GM18498 (cell line): ENCODE results near the gene GLTP.

Experiments used
- ATAC-seq: cut with Tn5 transposase; IDR thresholded peaks from one replicate; pipeline ENCODE4 v1.9.1; 2021; ENCODE audit warnings: mild to moderate bottlenecking, moderate library complexity; ENCODE audit not compliant: unreplicated experiment

The GLTP gene

GRCh38 chr12:109827566-109828550 is 52.5 kb downstream of the GLTP start:
- ATAC-seq, result no peak

- no peak for ATAC-seq
Measured at GRCh38 chr12:109827080-109827479, 53.3 kb downstream of the GLTP start.

- no peak for ATAC-seq
Measured at GRCh38 chr12:109824731-109825130, 55.6 kb downstream of the GLTP start.

DNA sequence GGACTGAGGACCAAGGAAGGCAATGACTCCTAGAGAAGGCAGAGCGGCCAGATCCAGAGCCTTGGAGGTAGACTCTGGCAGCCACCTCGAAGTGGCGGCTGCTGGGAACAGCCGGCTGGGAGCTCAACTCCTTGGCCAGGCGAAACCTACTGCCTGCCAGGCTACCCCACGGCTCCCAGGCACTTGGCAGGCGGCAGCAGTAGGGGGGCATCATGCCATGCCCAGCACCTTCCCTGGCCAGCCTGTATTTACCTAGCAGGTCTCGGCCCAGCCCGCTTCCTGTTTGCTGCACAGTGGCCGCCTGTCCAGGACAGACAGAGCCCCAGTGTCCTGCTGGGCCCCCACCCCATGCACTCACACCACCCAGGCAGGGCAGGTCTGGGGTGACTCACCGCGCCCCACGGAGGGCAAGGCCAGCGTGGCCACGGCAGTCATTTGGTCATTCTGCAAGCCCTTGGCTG is 57.4 kb downstream of the GLTP start:
- ATAC-seq, result no peak

DNA sequence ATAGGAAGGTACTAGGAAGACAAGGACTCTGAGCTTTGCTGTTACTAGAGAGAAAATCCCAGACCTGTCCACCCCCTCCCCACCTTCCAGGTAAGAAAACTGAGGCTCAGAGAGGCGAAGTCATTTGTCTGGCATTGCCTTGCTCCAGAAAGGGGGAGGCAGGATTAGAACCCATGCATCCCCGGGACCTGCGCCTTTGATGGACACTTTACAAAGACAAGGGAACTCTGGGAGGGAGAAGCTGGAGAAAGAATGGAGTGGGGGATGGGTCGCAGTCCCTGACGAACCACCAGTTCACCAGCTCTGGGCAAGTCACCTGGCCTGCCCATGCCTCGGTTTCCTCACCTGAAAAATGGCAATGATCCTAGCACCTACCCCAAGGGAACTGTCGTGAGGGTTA is 57.9 kb downstream of the GLTP start:
- ATAC-seq, result no peak

DNA sequence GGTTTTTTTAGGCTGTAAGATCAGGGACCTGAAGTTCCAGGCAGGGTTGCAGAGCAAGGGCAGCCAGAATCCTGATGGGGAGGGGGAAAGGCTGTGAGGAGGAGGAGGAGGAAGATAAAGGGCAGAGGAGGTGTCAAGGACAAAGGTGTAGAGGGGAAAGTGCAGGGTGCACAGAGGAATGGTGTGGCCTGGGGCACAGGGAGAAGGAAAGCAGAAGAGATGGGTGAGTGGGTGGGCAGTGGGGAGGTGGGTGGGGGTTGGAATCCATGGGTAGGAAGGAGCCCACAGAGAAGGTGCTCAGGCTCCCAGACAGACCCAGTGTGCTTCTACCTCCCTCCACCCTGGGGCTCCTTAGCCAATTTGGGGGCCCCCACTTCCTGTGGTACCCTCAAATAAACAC is 58.4 kb downstream of the GLTP start:
- ATAC-seq, result no peak

DNA sequence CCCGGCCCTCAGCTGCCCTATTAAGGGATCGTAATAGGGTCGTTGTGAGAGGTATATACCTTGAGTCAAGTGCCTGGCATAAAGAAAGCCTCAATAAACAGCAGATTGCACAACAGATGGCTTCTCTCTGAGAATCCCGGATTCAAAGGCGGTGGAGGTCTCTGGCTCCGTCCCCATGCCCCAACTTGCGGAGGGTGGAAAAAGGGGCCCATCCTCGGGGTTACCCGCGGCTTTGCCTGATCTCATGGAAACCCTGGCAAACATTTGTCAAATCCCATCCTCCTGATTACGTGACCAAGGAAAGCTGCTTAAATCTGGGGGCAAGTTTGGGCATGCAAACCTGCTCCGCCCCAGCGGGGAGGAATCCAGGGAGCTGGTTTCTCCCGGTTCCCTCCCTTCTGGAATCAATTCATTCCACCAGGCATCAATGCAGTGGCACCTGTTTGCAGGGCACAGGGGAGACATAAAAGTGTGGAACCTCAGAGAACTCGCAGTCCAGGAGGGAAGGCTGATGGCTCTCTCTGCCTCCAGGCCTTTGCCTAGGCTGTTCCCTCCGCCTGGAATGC is 59.4 kb downstream of the GLTP start:
- no peak for ATAC-seq

GRCh38 chr12:109818905-109819500 is 61.3 kb downstream of the GLTP start:
- ATAC-seq, result no peak

- ATAC-seq, result no peak
Measured at GRCh38 chr12:109818253-109818652, 62.1 kb downstream of the GLTP start.

DNA sequence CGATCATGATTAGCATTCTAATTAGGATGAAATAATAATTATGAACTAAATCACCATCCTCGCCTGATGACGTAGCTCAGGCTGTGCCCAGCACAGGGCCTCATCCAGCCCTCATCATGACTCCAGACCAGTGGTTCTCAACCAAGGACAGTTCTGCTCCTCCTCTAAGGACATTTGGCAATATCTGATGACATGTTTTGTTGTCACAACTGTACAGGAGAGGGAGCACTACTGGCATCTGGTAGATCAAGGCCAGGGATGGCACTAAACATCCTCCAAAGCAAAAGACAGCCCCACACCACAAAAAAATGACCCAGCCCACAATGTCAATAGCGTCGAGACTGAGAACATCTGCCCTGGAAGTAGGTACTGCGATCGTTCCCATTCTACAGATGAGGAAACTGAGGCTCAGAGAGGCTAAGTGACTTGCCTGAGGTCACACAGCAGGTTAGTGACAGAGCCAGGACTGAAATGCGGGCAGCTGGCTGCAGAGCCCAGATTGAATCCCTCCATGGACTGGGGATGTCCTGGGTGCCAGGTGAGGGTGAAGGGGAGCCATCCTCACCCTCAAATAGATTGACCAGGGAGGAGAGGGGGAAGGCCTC is 62.6 kb downstream of the GLTP start:
- no peak for ATAC-seq

DNA sequence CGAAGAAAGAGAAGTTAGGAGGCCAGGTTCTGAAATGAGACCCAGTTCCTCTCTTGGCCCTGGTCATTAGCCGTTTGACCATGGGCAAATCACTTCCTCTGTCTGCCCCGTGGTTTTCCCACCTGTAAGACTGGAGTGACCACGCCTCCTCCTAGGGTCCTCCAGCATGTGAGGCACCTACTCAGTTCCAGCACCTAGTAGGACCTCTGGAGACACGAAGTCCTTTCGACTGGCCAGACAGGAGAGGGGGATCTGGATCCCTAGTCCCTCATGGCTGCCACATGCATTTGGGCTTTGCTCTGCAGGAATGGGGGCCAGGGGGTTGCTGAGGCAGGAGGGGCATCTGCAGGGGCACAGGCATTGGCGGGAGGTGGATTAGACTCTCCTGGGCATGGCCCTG is 63.5 kb downstream of the GLTP start:
- no peak for ATAC-seq

DNA sequence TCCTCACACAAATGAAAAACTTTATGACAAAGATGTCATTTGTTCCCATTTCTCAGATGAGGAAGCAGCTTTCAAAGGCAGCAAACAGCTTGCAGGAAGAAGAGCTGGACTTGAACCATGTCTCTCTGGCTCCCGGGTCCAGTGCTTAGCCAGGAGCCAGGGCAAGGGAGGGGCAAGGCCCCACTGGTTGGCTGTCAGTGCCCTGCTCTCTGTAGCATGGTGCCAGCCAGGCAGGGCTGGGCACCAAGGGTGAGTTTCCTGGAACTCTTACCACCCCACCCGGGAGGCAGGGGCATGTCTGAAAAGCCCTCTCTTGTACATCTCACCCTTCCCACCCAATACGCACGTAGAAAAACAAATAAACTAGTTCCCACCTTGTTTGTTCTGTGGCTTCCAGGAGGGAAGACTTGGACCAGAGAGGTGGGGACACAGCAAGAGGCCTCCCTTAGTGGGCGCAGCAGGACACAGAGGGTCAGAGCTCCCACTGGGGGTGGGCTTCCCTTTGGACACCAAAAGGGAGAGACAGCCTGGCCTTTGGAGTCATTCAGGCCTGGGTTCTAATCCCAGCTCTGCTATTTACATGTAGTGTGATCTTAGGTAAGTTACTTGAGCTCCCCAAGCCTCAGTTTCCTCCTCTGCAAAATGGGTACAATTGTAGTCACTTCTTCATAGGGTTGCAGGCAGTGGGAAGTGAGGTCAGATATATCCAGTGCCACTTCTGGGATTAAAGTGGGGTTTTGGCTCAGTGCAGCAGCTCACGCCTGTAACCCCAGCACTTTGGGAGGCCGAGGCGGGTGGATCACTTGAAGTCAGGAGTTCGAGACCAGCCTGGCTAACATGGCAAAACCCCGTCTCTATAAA is 64.4 kb downstream of the GLTP start:
- no peak for ATAC-seq

- no peak for ATAC-seq
Measured at GRCh38 chr12:109815225-109815624, 65.1 kb downstream of the GLTP start.

DNA sequence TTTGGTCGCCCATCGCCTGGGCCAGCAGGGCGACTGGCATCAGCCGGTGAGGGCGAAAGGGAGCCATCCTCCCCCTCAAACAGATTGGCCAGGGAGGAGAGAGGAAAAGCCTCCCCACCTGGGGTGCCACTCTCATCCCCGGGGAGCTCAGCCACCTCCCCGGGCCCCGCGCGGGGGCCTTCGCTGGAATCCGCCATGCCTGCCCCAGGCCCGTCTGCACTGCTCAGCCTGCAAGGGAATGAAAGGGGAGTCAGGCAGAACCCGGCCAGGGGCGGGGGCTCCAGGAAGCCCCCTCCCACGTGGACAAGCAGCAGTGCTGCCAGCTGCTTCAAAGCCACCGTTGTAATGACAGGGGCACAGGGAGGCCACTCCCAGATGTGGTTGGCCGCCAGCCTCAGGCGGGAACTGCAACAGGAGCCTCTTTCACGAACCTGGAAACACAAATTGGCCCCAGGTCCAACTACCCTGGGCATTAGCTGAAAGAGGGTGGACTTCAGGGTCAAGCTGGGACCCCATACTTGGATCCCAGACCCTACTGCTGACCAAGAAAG is 65.7 kb downstream of the GLTP start:
- ATAC-seq, result no peak

DNA sequence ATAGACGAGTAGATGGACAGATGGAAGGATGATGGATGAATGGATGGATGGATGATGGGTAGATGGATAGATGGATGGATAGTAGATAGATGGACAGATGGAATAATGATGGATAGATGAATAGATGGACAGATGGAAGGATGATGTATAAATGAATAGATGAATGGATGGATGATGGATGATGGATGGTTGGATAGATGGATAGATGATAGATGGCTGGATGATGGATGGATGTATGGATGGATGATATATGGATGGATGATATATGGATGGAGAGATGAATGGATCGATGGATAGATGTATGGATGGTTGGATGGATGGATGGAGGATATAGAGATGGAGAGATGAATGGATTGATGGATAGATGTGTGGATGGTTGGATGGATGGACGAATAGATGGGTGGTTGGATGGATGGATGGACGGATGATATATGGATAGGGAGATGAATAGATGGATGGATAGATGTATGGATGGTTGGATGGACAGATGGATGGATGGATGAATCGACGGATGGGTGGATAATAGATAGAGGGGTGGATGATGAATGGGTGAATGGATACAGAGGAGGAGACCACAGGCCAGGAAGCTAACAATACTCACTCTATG is 66.4 kb downstream of the GLTP start:
- ATAC-seq, result no peak

GRCh38 chr12:109811624-109811995 is 68.7 kb downstream of the GLTP start:
- ATAC-seq, result no peak

DNA sequence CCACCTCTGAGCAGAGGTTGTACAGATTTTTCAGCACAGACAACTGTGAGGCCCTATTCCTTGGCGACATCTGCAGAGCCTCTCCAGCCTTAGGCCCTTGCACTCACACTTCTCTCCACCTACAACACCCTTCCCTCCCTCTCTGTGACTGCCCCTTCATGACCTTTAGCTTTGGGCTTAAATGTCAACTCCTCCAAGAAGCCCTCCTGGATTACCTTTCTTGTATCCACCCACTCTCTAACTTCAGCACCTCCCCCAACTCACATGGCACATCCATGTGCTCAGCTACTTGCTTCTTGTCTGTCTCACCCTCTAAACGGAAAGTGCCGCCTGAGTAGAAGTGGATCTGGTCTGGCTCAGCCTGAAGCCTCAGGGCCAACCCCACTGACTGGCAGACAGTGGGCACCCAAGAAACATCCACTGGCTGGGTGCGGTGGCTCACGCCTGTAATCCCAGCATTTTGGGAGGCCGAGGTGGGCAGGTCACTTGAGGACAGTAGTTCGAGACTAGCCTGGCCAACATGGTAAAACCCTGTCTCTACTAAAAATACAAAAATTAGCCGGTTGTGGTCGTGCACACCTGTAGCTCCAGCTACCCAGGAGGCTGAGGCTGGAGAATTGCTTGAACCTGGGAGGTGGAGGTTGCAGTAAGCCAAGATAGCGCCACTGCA is 69.3 kb downstream of the GLTP start:
- ATAC-seq, result no peak

GRCh38 chr12:109808876-109809646 is 71.3 kb downstream of the GLTP start:
- ATAC-seq, result no peak
